A549 treated with AZD2906 at 1 μM for 4 hours (cell line): ENCODE data around the gene ORC5. TPM values are rescaled to one million over a fixed set of nuclear protein-coding genes. Genes with fewer than 3 reads are reported as not detected.

ENCODE experiments used
- total RNA-seq: library from RNA; stranded (reverse); fragments of 200-300 nt; extraction: Qiagen RNA extraction; gene quantifications from 5 replicates; pipeline ENCODE4 v1.2.3, GENCODE V29; 2022

Gene ORC5
- total RNA-seq: 22.7 to 28.9 TPM (median 26.9 TPM) in 5 replicates

GRCh38 chr7:104207731-104208420, at the start of gene ORC5:
Gene ORC5, minus strand, starts transcription at chr7:104208013. Its CDS starts 109 bp downstream, at chr7:104207904.

Other genes with a start within 250 kb of the ORC5 start
- gene RELN, start 218.4 kb downstream of the ORC5 start, total RNA-seq: 0.01 to 0.05 TPM (median 0.03 TPM) in 4 of 5 replicates, not detected in the other
- not detected in 5 replicates for gene LHFPL3, start 120.6 kb upstream of the ORC5 start, total RNA-seq